Vagina (tissue), 2 donors: ENCODE data around the gene ATP8A1.

Experiments used
- POLR2A ChIP-seq, 2 donors: fragments of 450-650 bp; IDR thresholded peaks; one replicate each; pipeline ENCODE4 v1.6.1; 2017; ENCODE audit warnings: antibody characterized with exemption in 2 of 2, mild to moderate bottlenecking in 2 of 2, moderate library complexity in 2 of 2
- POLR2AphosphoS5 ChIP-seq, 2 donors: sonication (generic); formaldehyde crosslinking; IDR thresholded peaks; one replicate each; pipeline ENCODE4 v1.9.0; 2017; ENCODE audit warnings: antibody characterized with exemption in 2 of 2, mild to moderate bottlenecking in 2 of 2, low read depth in 1 of 2; ENCODE audit not compliant: insufficient read depth in 1 of 2
- TF ChIP-seq, protein P1 (sequence below), 3 experiments: fragments of 450-650 bp in 2 of 3; fragments of 200-600 bp in 1 of 3; sonication (generic) in 1 of 3; IDR thresholded peaks; one replicate each; pipeline ENCODE4 v1.5.1; 2017 to 2019; ENCODE audit warnings: antibody characterized with exemption in 3 of 3, mild to moderate bottlenecking in 2 of 3, moderate library complexity in 2 of 3

- TF ChIP-seq, protein P1, sequence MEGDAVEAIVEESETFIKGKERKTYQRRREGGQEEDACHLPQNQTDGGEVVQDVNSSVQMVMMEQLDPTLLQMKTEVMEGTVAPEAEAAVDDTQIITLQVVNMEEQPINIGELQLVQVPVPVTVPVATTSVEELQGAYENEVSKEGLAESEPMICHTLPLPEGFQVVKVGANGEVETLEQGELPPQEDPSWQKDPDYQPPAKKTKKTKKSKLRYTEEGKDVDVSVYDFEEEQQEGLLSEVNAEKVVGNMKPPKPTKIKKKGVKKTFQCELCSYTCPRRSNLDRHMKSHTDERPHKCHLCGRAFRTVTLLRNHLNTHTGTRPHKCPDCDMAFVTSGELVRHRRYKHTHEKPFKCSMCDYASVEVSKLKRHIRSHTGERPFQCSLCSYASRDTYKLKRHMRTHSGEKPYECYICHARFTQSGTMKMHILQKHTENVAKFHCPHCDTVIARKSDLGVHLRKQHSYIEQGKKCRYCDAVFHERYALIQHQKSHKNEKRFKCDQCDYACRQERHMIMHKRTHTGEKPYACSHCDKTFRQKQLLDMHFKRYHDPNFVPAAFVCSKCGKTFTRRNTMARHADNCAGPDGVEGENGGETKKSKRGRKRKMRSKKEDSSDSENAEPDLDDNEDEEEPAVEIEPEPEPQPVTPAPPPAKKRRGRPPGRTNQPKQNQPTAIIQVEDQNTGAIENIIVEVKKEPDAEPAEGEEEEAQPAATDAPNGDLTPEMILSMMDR (IDR thresholded peaks at IDR 0.05): no peak
- TF ChIP-seq POLR2A (IDR thresholded peaks at IDR 0.05) (no peak), POLR2AphosphoS5 (IDR thresholded peaks at IDR 0.05; ENCODE audit: insufficient read depth in 1 of 2, low read depth in 1 of 2) (no peak)
Observed at GRCh38 chr4:42570221-42570620, 86.7 kb downstream of the ATP8A1 start.
